PC-9 (cell line): Measurements from ENCODE around the gene DHX8.

Experiments
- EZH2 ChIP-seq: fragments of 200-600 bp; sonication (generic); IDR thresholded peaks from 2 replicates; pipeline ENCODE4 v1.8.0; 2017; ENCODE audit warnings: antibody characterized with exemption, low read depth
- TF ChIP-seq, protein P1 (sequence below): fragments of 200-600 bp; sonication (generic); conservative IDR thresholded peaks from 2 replicates; pipeline ENCODE4 v1.6.1; 2017; ENCODE audit warnings: mixed run types, antibody characterized with exemption, mild to moderate bottlenecking, moderate library complexity

DNA sequence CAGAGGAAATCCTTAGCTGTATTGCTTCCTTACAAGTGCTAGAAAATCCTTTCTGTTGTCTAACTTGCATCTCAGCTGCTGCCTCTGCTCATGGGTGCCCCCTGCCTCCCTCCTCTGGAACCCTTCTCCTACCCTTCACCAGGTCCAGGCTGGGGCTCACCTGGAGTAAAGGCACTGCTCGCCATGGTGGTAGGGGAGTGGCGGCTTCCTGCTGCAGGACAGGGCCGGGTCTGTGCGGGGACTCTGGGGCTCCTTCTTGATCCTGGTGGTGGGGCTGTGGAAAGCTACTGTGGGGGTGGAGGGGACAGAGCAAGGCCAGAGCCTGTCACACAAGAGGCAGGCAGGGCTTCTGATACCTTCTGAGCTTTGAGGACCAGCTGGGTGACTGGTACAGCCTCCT is 49.9 kb downstream of the DHX8 start:
- TF ChIP-seq, protein P1, sequence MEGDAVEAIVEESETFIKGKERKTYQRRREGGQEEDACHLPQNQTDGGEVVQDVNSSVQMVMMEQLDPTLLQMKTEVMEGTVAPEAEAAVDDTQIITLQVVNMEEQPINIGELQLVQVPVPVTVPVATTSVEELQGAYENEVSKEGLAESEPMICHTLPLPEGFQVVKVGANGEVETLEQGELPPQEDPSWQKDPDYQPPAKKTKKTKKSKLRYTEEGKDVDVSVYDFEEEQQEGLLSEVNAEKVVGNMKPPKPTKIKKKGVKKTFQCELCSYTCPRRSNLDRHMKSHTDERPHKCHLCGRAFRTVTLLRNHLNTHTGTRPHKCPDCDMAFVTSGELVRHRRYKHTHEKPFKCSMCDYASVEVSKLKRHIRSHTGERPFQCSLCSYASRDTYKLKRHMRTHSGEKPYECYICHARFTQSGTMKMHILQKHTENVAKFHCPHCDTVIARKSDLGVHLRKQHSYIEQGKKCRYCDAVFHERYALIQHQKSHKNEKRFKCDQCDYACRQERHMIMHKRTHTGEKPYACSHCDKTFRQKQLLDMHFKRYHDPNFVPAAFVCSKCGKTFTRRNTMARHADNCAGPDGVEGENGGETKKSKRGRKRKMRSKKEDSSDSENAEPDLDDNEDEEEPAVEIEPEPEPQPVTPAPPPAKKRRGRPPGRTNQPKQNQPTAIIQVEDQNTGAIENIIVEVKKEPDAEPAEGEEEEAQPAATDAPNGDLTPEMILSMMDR, result no peak
- no peak for TF ChIP-seq EZH2
